Testis (tissue), 2 donors: Measurements from ENCODE around the gene NUDT1.

Experiments used
- POLR2A ChIP-seq: fragments of 450-650 bp; IDR thresholded peaks from one replicate; pipeline ENCODE4 v1.6.1; 2017; ENCODE audit warnings: antibody characterized with exemption, mild to moderate bottlenecking, moderate library complexity
- TF ChIP-seq, protein P1 (sequence below), 3 experiments: fragments of 450-650 bp in 2 of 3; fragments of 200-600 bp in 1 of 3; sonication (generic) in 1 of 3; IDR thresholded peaks; one replicate each; pipeline ENCODE4 v1.5.1; 2016 to 2019; ENCODE audit warnings: antibody characterized with exemption in 3 of 3, mild to moderate bottlenecking in 2 of 3, moderate library complexity in 1 of 3

- TF ChIP-seq, protein P1, sequence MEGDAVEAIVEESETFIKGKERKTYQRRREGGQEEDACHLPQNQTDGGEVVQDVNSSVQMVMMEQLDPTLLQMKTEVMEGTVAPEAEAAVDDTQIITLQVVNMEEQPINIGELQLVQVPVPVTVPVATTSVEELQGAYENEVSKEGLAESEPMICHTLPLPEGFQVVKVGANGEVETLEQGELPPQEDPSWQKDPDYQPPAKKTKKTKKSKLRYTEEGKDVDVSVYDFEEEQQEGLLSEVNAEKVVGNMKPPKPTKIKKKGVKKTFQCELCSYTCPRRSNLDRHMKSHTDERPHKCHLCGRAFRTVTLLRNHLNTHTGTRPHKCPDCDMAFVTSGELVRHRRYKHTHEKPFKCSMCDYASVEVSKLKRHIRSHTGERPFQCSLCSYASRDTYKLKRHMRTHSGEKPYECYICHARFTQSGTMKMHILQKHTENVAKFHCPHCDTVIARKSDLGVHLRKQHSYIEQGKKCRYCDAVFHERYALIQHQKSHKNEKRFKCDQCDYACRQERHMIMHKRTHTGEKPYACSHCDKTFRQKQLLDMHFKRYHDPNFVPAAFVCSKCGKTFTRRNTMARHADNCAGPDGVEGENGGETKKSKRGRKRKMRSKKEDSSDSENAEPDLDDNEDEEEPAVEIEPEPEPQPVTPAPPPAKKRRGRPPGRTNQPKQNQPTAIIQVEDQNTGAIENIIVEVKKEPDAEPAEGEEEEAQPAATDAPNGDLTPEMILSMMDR (IDR thresholded peaks at IDR 0.05), result no peak
- TF ChIP-seq POLR2A, result no peak
These were observed 48.3 kb upstream of the NUDT1 start for GRCh38 chr7:2193575-2194305.
